ENCODE data around the gene HEBP2. TPM values are rescaled to one million over a fixed set of nuclear protein-coding genes. Genes with fewer than 3 reads are reported as not detected.

The HEBP2 gene
- total and polyA plus RNA-seq, 7 donors, result 16.6 to 75.3 (median 46.3) TPM

DNA sequence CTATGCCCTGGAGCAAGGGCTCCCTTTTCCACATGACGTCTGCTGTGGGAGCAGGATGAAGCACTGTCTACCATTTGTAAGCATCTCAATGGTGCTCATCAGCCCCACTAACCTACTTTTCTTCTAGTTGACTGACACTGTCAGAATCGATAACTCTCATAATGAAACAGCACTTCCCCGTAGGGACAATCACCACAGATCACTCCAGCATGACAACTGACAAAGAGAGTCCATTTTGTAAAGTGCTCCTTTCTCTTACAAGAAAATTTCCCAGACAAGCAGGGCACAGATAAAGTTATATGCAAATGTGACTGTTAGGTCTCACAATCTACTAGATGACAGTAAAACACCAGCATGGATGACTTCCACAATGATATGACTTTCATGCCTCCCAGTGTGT, 46.4 kb downstream of the HEBP2 start:
- H3K9me3 ChIP-seq, result no peaks in the 10 kb centered on the region
- no peak overlapping the region for H3K4me3 ChIP-seq
- intact Hi-C loops (cut with DNase I), result no loop called here
- H3K36me3 ChIP-seq, result no peaks in the 10 kb centered on the region
- H3K4me1 ChIP-seq, result no peaks in the 10 kb centered on the region
- 79 to 83% methylated on average over 3 of the region's 3 CpGs for WGBS, 2 donors
- TF ChIP-seq POLR2A (IDR thresholded peaks at IDR 0.05) (no peak), POLR2AphosphoS5 (IDR thresholded peaks at IDR 0.05) (no peak)
- no peaks in the 10 kb centered on the region for H3K27me3 ChIP-seq
- H3K27ac ChIP-seq, result no peak overlapping the region
- DNase-seq, result no peak

DNA sequence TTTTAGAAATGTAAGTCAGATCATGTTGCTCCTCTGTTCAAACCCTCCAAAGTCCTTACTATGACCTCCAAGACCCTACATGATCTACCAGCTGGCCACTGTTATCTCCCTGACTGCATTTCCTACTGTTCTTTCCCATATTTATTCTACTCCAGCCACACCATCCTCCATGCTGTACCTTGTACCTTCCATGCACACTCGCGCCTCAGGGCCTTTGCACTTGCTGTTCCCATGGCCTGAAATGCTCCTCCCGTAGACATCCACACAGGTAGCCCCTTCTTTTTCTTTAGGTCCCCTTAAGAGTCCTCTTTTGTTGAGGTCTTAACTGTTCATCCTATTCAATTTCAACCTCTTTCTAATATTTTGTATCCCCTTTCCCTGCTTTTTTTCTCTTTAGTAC, 47.0 kb downstream of the HEBP2 start:
- DNase-seq, result no peak
- Histone ChIP-seq H3K27me3 (no peaks in the 10 kb centered on the region), H3K9me3 (no peaks in the 10 kb centered on the region), H3K27ac (no peak overlapping the region), H3K36me3 (no peaks in the 10 kb centered on the region), H3K4me1 (no peaks in the 10 kb centered on the region), H3K4me3 (no peak overlapping the region)
- 93 to 97% methylated on average over 3 of the region's 3 CpGs for WGBS, 2 donors
- no peak for TF ChIP-seq POLR2AphosphoS5 (IDR thresholded peaks at IDR 0.05)
- no peak for TF ChIP-seq EP300 (IDR thresholded peaks at IDR 0.05)
- no peak for TF ChIP-seq POLR2A (IDR thresholded peaks at IDR 0.05)
- TF ChIP-seq CTCF (IDR thresholded peaks at IDR 0.05), result no peak
- intact Hi-C loops (cut with DNase I), result no loop called here

GRCh38 chr6:138454981-138455706, 51.1 kb downstream of the HEBP2 start:
- Histone ChIP-seq H3K27ac (no peak overlapping the region), H3K9me3 (no peaks in the 10 kb centered on the region), H3K4me3 (no peak overlapping the region), H3K36me3 (no peaks in the 10 kb centered on the region), H3K4me1 (no peaks in the 10 kb centered on the region), H3K27me3 (no peaks in the 10 kb centered on the region)
- 24 to 52% methylated on average over 9 of the region's 9 CpGs for WGBS, 2 donors
- intact Hi-C loops (cut with DNase I), result no loop called here
- TF ChIP-seq POLR2AphosphoS5 (IDR thresholded peaks at IDR 0.05) (no peak), POLR2A (IDR thresholded peaks at IDR 0.05) (no peak), CTCF (IDR thresholded peaks at IDR 0.05) (no peak), EP300 (IDR thresholded peaks at IDR 0.05) (no peak)
- DNase-seq, result no peak

- no peak overlapping the region for H3K4me3 ChIP-seq
- intact Hi-C loops (cut with DNase I), result no loop called here
- H3K27ac ChIP-seq, result no peak overlapping the region
- no peaks in the 10 kb centered on the region for H3K27me3 ChIP-seq
- no peaks in the 10 kb centered on the region for H3K9me3 ChIP-seq
- H3K4me1 ChIP-seq, result no peaks in the 10 kb centered on the region
- DNase-seq, result no peak
- TF ChIP-seq POLR2A (IDR thresholded peaks at IDR 0.05) (no peak), POLR2AphosphoS5 (IDR thresholded peaks at IDR 0.05) (no peak), EP300 (IDR thresholded peaks at IDR 0.05) (no peak), CTCF (IDR thresholded peaks at IDR 0.05) (no peak)
- no peaks in the 10 kb centered on the region for H3K36me3 ChIP-seq
- WGBS, 2 donors, result 10 to 30% methylated on average over 7 of the region's 7 CpGs
Observed at GRCh38 chr6:138455746-138456400, 51.9 kb downstream of the HEBP2 start.

DNA sequence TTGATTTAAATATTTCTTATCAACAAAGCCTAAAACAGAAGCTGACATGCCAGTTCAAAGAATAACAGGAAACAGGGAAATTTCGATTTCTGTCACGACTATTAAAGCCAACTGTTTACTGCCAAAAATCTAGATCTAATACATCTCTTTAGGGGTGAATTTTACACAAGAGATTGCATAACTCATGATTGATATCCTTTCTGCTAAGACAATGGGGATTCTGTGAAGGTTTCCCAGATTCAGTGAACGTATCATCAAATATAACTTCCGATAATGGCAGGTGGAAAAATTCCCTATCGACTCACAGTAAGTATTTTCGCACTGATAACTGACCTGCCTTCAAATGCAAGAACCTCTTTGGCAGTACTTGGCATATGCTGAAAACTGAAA, 52.4 kb downstream of the HEBP2 start:
- no peak for DNase-seq
- Histone ChIP-seq H3K9me3 (no peaks in the 10 kb centered on the region), H3K27ac (no peak overlapping the region), H3K4me1 (no peaks in the 10 kb centered on the region), H3K27me3 (no peaks in the 10 kb centered on the region), H3K4me3 (no peak overlapping the region), H3K36me3 (no peaks in the 10 kb centered on the region)
- 26 to 55% methylated on average over 6 of the region's 6 CpGs for WGBS, 2 donors
- TF ChIP-seq POLR2A (IDR thresholded peaks at IDR 0.05) (no peak), CTCF (IDR thresholded peaks at IDR 0.05) (no peak), POLR2AphosphoS5 (IDR thresholded peaks at IDR 0.05) (no peak), EP300 (IDR thresholded peaks at IDR 0.05) (no peak)
- intact Hi-C loops (cut with DNase I), result no loop called here

Measured in sigmoid colon (tissue), 7 donors.